HEK293T (cell line): ENCODE results near the gene TMEM50B.

Experiments used
- ARNT ChIP-seq: fragments of 450-650 bp; IDR thresholded peaks from 2 replicates; pipeline ENCODE4 v1.6.1; 2017; ENCODE audit warnings: mild to moderate bottlenecking
- CTBP1 ChIP-seq: fragments of 450-650 bp; IDR thresholded peaks from 2 replicates; pipeline ENCODE4 v1.6.1; 2016; ENCODE audit warnings: borderline replicate concordance
- ELF4 ChIP-seq: fragments of 450-650 bp; IDR thresholded peaks from 2 replicates; pipeline ENCODE4 v1.6.1; 2017; ENCODE audit warnings: antibody characterized with exemption
- FOXA1 ChIP-seq: fragments of 450-650 bp; IDR thresholded peaks from 2 replicates; pipeline ENCODE4 v1.6.1; 2016; ENCODE audit warnings: mild to moderate bottlenecking
- FOXK2 ChIP-seq: fragments of 450-650 bp; IDR thresholded peaks from 2 replicates; pipeline ENCODE4 v1.6.1; 2016; ENCODE audit warnings: mild to moderate bottlenecking
- HDGF ChIP-seq: fragments of 450-650 bp; IDR thresholded peaks from 2 replicates; pipeline ENCODE4 v1.6.1; 2017; ENCODE audit warnings: antibody characterized with exemption, borderline replicate concordance
- L3MBTL2 ChIP-seq: fragments of 450-650 bp; conservative IDR thresholded peaks from 2 replicates; pipeline ENCODE4 v1.6.1; 2016; ENCODE audit warnings: mild to moderate bottlenecking
- PKNOX1 ChIP-seq: fragments of 450-650 bp; IDR thresholded peaks from 2 replicates; pipeline ENCODE4 v1.6.1; 2016
- SP1 ChIP-seq: fragments of 450-650 bp; IDR thresholded peaks from 2 replicates; pipeline ENCODE4 v1.6.1; 2017
- SUZ12 ChIP-seq: fragments of 450-650 bp; IDR thresholded peaks from 2 replicates; pipeline ENCODE4 v1.6.1; 2016; ENCODE audit warnings: mild to moderate bottlenecking
- TARDBP ChIP-seq: fragments of 450-650 bp; IDR thresholded peaks from 2 replicates; pipeline ENCODE4 v1.6.1; 2016
- ZNF384 ChIP-seq: fragments of 450-650 bp; IDR thresholded peaks from 2 replicates; pipeline ENCODE4 v1.6.1; 2016

GRCh38 chr21:33451634-33452071 lies 28.1 kb downstream of the TMEM50B start:
- TF ChIP-seq TARDBP, result no peak
- no peak for TF ChIP-seq ZNF384
- TF ChIP-seq SP1, result no peak
- no peak for TF ChIP-seq ARNT
- no peak for TF ChIP-seq ELF4
- TF ChIP-seq FOXA1, result no peak
- TF ChIP-seq L3MBTL2, result no peak
- no peak for TF ChIP-seq HDGF
- no peak for TF ChIP-seq FOXK2
- TF ChIP-seq PKNOX1, result no peak
- TF ChIP-seq SUZ12, result no peak
- no peak for TF ChIP-seq CTBP1
